ENCODE data around the gene MAP6. TPM values are rescaled to one million over a fixed set of nuclear protein-coding genes. Genes with fewer than 3 reads are reported as not detected.

Gene MAP6
- total RNA-seq, 1 donor from 2014 or later, result not detected

DNA sequence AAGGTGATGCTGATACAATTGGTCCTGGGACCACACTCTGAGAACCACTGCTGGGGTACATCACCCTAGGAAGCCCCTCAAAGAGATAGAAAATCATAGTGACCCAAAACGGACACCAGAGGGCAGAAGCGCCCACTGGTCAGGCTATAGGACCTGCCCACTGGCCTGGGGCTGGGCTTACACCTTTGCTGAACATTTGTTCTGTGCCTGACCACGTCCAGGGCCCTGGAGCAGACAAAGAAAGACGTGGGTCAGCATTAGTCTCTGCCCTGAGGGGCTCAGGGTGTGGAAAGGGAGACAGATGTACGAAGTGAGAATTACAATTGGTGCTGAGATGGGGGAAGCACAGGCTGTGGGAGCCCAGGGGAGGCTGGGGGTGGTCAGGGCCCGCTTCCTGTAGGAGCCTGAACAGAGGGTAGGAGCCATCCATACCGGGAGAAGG is 121.2 kb downstream of the MAP6 start:
- FAIRE-seq (no peak), DNase-seq (ENCODE audit: low read depth) (peak; percentile 35)
- Histone ChIP-seq H3K36me3 (ENCODE audit: control insufficient read depth, insufficient read depth, low read length) (no peaks in the 10 kb centered on the region), H3K4me3 (ENCODE audit: low read depth, low read length) (no peak overlapping the region), H3K27me3 (ENCODE audit: control insufficient read depth, insufficient read depth, low read length) (no peaks in the 10 kb centered on the region)
- TF ChIP-seq, protein P1, sequence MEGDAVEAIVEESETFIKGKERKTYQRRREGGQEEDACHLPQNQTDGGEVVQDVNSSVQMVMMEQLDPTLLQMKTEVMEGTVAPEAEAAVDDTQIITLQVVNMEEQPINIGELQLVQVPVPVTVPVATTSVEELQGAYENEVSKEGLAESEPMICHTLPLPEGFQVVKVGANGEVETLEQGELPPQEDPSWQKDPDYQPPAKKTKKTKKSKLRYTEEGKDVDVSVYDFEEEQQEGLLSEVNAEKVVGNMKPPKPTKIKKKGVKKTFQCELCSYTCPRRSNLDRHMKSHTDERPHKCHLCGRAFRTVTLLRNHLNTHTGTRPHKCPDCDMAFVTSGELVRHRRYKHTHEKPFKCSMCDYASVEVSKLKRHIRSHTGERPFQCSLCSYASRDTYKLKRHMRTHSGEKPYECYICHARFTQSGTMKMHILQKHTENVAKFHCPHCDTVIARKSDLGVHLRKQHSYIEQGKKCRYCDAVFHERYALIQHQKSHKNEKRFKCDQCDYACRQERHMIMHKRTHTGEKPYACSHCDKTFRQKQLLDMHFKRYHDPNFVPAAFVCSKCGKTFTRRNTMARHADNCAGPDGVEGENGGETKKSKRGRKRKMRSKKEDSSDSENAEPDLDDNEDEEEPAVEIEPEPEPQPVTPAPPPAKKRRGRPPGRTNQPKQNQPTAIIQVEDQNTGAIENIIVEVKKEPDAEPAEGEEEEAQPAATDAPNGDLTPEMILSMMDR (IDR thresholded peaks at IDR 0.05; ENCODE audit: insufficient read depth, low read length, severe bottlenecking), result peak; percentile 86

DNA sequence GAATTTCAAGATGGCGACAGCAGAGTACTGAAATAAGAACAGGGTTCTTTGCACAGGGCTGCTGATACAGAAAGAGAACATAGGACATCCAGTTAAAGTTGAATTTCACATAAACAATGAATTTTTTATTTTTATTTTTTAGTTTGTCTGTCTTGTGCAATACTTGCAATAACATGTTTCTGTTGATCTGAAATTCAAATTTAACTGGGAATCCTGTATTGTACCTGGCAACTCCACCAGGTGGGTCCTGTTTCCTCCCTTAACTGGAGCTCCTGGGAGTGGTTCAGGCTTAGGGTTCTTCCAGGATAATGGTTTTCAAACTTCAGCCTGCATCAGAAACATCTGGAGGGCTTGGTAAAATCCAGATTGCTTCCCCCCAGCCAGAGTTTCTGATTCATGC is 121.7 kb downstream of the MAP6 start:
- FAIRE-seq (no peak), DNase-seq (ENCODE audit: low read depth) (no peak)
- H3K36me3 ChIP-seq (ENCODE audit: control insufficient read depth, insufficient read depth, low read length), result no peaks in the 10 kb centered on the region
- H3K27me3 ChIP-seq (ENCODE audit: control insufficient read depth, insufficient read depth, low read length), result no peaks in the 10 kb centered on the region
- TF ChIP-seq, protein P1 (IDR thresholded peaks at IDR 0.05; ENCODE audit: insufficient read depth, low read length, severe bottlenecking), result no peak
- H3K4me3 ChIP-seq (ENCODE audit: low read depth, low read length), result no peak overlapping the region

DNA sequence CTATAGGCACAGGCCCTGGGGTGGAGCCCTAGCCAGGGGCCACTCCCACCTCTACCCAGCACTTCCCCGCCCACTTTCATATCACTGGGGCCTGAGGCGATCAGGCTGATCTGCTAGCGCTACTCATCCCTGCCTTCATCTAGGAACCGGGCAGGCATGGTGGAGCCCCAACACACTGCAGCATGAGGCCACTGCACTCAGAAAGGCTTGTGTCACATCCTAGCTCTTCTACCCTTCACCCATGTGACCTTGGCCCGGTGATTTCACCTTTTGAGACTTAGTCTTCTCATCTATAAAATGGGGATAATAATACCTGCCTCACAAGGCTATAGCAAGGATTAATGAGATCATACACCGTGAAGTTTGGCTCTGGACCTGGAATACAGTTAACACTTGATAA is 125.0 kb downstream of the MAP6 start:
- H3K27me3 ChIP-seq (ENCODE audit: control insufficient read depth, insufficient read depth, low read length), result no peaks in the 10 kb centered on the region
- no peak for FAIRE-seq
- no peaks in the 10 kb centered on the region for H3K36me3 ChIP-seq (ENCODE audit: control insufficient read depth, insufficient read depth, low read length)
- DNase-seq (ENCODE audit: low read depth), result no peak
- TF ChIP-seq, protein P1 (IDR thresholded peaks at IDR 0.05; ENCODE audit: insufficient read depth, low read length, severe bottlenecking), result no peak
- no peak overlapping the region for H3K4me3 ChIP-seq (ENCODE audit: low read depth, low read length)

DNA sequence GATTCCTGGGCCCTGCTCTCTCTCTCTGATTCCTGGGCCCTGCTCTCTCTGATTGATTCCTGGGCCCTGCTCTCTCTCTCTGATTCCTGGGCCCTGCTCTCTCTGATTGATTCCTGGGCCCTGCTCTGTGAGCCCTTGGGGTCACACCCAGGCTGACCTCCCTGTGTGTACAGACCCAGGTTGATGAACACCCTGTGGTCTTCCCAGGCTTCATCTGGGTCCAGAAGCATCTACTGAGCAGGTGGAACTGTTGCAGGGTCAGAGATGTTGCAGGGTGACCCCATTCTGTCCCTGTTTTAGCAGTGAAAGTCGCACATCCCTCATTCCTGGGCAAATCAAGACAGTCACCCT is 126.8 kb downstream of the MAP6 start:
- Histone ChIP-seq H3K27me3 (ENCODE audit: control insufficient read depth, insufficient read depth, low read length) (no peaks in the 10 kb centered on the region), H3K4me3 (ENCODE audit: low read depth, low read length) (no peak overlapping the region), H3K36me3 (ENCODE audit: control insufficient read depth, insufficient read depth, low read length) (no peaks in the 10 kb centered on the region)
- FAIRE-seq, result no peak
- no peak for DNase-seq (ENCODE audit: low read depth)
- TF ChIP-seq, protein P1 (IDR thresholded peaks at IDR 0.05; ENCODE audit: insufficient read depth, low read length, severe bottlenecking), result no peak

DNA sequence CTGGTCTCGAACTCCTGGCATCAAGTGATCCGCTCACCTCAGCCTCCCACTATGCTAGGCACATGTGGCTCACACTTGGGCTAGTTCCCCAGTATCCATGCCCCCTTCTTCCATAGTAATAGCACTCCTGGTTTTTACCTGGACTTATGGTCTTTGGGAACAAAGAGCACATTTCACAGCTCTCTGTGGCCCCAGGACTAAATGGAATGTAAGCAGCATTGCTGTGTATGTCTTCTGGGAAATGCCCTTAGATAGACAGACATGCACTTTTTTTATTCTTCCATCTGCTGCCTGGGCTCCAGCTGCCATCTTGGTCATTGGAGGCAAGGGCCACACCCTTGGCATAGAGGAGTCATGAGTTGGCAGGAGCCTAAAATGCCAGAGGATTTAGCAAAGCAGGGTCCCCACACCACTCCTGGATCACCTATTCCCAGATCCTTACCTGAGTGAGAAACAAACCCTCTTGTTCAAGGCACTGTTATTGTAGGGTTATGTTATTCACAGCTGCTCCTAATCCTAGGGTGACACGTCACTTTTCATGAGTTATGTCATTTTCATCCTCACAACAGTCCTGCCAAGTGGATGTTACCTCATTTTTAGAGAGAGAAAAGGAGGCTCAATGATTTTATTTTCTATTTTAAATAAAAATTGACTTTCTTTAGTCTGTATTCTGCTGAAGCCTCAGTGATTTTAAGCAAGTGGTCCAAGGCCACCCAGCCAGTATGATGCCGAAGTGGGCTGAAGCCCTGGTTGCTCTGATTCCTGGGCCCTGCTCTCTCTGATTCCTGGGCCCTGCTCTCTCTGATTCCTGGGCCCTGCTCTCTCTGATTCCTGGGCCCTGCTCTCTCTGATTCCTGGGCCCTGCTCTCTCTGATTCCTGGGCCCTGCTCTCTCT is 127.4 kb downstream of the MAP6 start:
- FAIRE-seq (no peak), DNase-seq (ENCODE audit: low read depth) (no peak)
- no peaks in the 10 kb centered on the region for H3K27me3 ChIP-seq (ENCODE audit: control insufficient read depth, insufficient read depth, low read length)
- TF ChIP-seq, protein P1 (IDR thresholded peaks at IDR 0.05; ENCODE audit: insufficient read depth, low read length, severe bottlenecking), result no peak
- H3K4me3 ChIP-seq (ENCODE audit: low read depth, low read length), result no peak overlapping the region
- H3K36me3 ChIP-seq (ENCODE audit: control insufficient read depth, insufficient read depth, low read length), result no peaks in the 10 kb centered on the region
